D341Med (cell line): Measurements from ENCODE around the gene ABCA2.
"Not testable (repeated sequence)": the region's sequence is repeated elsewhere in the genome, so short reads cannot be mapped to it uniquely, and the experiment has no call there.

Experiments used
- DNase-seq: peaks from one replicate; pipeline ENCODE4 v3.0.0; 2012; ENCODE audit warnings: low spot score

ABCA2 gene

GRCh38 chr9:137046088-137046787, 18.2 kb upstream of the ABCA2 start, which contains the start of gene NPDC1:
Gene NPDC1, minus strand, starts transcription at chr9:137046177. Its CDS starts 188 bp downstream, at chr9:137045989.
- peak; percentile 92 for DNase-seq

- DNase-seq = peak; percentile 81
These were observed 17.5 kb upstream of the ABCA2 start for GRCh38 chr9:137045294-137046087.

- peak; percentile 69 for DNase-seq
These were observed 16.6 kb upstream of the ABCA2 start for GRCh38 chr9:137044502-137045177.

- DNase-seq = no peak
These were observed 16.0 kb upstream of the ABCA2 start for GRCh38 chr9:137044037-137044436.

- peak; percentile 63 for DNase-seq
These were observed 15.0 kb upstream of the ABCA2 start for GRCh38 chr9:137042751-137043727.

GRCh38 chr9:137041124-137041523, 13.1 kb upstream of the ABCA2 start:
- DNase-seq = no peak

GRCh38 chr9:137040568-137040967, 12.5 kb upstream of the ABCA2 start:
- no peak for DNase-seq

GRCh38 chr9:137039611-137040366, 11.8 kb upstream of the ABCA2 start:
- no peak for DNase-seq

GRCh38 chr9:137038916-137039315, 10.9 kb upstream of the ABCA2 start:
- DNase-seq = no peak

GRCh38 chr9:137037483-137037882, 9.4 kb upstream of the ABCA2 start:
- no peak for DNase-seq

GRCh38 chr9:137037035-137037434, 9.0 kb upstream of the ABCA2 start:
- DNase-seq = no peak

GRCh38 chr9:137035937-137036336, 7.9 kb upstream of the ABCA2 start:
- no peak for DNase-seq

GRCh38 chr9:137035507-137035834, 7.4 kb upstream of the ABCA2 start:
- peak; percentile 63 for DNase-seq

- DNase-seq = peak; percentile 90
These were observed 6.9 kb upstream of the ABCA2 start for GRCh38 chr9:137034709-137035506.

GRCh38 chr9:137034039-137034708, 6.1 kb upstream of the ABCA2 start:
- DNase-seq = no peak

- DNase-seq = not testable (repeated sequence)
These were observed 5.4 kb upstream of the ABCA2 start for GRCh38 chr9:137033481-137033880.

GRCh38 chr9:137032858-137033257, 4.8 kb upstream of the ABCA2 start:
- DNase-seq = no peak

GRCh38 chr9:137031904-137032640, 4.0 kb upstream of the ABCA2 start, which contains the start of gene FUT7:
Gene FUT7, minus strand, starts transcription at chr9:137032088. Its CDS starts 97 bp downstream, at chr9:137031991.
- peak; percentile 61 for DNase-seq
